ENCODE measurements around the gene HRH2.

Gene HRH2

DNA sequence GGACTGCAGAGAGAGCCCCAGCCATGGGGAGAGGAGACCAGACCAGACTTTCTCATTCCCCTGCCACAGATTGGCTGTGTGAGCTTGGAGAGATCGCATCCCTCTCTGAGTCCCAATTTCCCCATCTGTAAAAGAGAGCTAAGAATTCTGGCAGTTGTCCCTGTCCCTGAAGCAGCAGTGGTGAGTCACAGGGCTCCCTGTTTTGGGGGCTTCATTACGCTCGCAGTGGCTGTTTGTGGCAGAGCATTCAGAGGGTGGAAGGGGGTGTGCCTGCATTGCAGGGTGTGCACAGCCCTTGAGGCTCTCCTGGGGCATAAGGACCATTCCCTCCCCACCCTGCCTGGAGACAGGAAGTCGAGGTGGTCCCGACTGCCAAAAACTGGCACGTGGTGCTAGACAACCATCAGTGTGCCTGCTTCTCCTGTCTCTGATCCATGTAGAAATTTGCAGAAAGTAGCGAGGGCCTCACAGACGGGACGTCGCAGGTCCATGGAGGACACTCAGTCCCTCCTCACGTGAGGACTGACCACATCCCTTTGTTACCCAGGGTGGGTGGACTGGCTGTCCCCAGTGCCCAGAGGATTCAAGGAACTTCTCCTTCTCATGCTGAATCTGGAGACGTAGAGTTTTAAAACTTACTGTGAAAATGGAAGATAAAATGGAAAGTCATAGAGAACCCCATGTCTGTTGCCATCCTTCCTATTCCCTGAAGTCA lies 35.3 kb downstream of the HRH2 start:
- no peak for DNase-seq (ENCODE audit: low read depth)

DNA sequence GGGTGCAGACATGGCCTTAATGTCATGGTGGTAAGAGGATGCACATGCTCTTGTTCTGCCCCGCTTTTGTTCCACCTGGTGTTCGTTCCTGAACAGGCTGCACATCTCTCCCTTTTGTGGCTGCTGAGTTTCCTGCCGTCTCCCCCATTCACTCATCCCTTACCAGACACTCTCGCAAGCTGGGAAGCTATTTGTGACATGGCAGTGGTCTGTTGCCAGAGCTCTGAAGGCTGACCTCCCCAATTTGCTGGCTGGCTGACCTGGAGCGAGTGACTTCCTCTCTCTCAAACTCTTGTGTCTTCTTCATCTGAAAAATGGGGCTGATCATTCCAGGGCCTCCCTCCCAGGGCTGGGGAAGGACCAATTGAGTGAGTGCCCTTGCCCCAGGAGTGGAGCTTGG lies 35.9 kb downstream of the HRH2 start:
- no peak for DNase-seq (ENCODE audit: low read depth)

DNA sequence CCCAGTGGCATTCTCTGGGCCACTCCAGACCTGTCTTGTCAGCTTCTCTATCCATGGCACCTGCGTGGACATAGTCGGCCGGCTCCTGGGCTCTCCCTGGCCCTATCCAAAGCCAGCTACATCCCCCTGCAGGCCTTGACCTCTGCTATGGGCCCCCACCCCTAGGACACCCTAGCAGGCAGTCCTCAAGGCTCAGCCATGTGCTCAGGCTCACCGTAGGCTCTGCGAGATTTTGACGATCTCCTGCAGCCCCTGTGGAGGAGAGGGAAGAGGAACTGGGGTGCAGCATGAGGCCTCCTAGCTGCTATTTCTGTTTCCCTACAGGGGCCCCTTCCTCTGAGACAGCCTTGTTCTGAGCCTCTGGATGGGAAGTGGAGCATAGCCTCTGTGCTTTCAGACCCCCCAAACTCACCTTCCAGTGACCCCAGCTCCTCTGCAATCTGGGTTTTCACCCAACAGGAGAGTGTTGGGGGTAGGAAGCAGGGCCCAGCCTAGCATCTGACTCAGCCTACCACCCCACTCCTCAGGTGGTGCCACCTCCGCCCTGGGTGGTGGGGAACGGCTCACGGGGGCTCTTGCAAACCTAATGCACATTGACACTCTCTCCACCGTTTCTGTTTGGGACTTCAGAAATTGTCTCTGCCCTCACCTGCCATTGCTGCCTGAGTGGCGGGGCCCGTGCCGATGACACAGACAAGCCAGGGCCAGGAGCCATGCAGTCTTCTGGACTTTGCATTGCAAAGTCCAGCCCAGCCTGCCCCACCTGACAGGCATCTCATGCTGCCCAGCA lies 36.7 kb downstream of the HRH2 start:
- DNase-seq (ENCODE audit: low read depth) = no peak

DNA sequence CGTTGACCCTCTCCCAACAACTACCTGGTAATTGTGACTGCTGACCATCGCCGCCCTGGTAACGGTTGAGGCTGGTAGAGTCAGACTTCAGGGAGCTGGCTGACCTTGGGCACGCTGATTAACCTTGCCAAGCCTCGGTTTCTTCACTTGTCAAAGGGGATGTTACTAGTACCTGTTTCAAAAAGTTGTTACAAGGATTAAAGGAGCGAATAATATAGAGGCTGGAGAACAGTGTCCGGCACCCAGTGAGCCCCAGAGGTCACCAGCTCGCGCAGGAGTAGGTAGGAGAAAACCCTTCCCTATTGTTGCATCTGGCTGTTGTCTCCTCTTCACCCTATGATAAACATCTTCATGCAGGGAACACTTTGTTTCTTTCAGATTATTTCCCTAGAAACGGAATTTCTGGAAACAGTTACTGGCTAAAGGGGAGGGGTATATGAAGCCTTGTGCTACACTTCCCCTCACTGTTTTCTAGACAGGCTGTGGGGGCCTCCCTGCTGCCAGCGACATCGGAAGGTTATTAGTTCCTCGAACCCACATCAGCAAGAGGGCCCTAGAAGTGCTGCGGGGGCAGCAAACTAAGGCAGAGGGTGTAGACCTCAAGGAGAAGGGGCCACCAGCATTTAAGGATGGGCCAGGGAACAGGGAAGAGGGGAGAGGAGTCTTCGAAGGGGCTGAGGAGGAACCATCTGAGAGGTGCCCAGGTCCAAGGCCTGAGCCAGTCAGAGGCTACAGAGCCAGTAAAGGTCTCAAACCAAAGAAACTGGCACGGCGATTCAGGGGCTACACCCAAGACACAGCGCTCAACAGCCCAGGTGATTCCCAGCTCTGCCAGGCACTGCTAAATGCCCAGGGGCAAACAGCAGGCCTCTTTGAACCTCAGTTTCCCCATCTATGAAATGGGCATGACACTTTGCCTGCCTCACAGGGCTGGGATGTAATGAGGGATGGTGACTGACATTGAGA lies 37.6 kb downstream of the HRH2 start:
- DNase-seq (ENCODE audit: low read depth) = no peak

DNA sequence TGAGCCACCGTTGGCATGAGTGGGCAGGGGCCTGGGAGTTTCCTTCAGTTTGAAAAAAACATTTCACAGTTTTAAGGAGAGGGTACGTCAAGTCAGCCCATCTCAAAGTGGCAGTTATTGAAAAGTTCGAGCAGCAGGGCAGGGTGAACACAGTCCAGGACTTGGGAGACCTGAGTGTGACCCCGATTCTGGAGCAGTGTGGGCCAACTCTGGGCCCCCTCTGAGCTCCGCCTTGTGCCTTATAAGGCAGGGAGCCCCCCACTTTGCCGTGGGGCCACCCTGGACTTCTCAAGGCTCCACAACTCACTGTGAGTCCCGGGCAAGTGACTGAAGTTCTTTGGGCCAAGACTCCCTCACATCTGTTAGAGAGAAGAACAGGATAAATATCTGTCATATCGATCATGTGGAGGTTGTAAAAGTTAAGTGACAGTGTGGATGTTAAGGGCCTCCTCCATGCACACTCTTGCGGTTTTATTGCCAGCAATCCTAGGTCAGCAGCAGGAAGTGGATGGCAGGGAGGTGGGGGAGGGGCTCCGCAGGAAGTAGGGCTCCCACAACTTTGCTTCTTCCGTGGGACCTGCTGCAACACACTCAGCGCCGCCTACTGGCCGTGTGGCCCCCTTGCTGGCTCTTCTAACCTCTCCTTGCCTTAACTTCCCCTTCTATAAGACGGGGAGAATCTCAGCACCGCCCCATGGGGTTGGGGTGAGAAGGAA lies 38.4 kb downstream of the HRH2 start:
- DNase-seq (ENCODE audit: low read depth) = no peak

DNA sequence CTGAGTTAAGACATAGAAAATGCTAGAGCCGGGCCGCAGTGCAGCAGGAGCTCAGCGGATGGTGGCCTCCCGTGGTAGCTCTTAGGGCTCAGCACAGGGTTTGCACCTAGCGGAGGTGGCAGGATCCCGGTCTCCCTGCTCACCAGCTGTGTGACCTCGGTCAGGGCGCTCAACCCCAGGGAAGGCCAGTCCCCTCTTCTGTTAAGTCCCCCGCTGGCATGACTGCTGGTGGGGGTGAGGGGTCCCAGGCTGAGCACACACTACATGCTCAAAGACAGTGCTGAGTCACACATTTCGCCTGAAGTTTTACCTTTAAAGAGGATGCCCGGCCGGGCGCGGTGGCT lies 39.0 kb downstream of the HRH2 start:
- DNase-seq (ENCODE audit: low read depth) = no peak

DNA sequence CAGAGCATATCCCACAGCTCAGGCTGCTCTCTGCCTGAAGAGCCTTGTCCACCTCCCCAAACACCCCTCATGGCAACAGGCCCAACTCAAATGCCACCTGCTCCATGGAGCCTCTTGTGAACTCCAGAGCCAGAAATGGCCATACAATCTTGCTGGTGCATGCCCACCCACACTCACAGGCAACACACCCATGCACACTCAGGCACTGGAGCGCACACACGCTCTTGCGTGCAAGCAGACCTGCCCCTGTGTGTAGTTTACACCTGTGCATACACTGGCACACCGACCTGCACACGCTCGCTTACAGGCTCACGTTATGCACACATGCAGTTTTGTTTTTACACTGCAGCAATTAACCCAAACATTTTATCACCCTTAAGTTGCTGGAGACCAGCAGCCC lies 40.0 kb downstream of the HRH2 start:
- DNase-seq (ENCODE audit: low read depth) = no peak

DNA sequence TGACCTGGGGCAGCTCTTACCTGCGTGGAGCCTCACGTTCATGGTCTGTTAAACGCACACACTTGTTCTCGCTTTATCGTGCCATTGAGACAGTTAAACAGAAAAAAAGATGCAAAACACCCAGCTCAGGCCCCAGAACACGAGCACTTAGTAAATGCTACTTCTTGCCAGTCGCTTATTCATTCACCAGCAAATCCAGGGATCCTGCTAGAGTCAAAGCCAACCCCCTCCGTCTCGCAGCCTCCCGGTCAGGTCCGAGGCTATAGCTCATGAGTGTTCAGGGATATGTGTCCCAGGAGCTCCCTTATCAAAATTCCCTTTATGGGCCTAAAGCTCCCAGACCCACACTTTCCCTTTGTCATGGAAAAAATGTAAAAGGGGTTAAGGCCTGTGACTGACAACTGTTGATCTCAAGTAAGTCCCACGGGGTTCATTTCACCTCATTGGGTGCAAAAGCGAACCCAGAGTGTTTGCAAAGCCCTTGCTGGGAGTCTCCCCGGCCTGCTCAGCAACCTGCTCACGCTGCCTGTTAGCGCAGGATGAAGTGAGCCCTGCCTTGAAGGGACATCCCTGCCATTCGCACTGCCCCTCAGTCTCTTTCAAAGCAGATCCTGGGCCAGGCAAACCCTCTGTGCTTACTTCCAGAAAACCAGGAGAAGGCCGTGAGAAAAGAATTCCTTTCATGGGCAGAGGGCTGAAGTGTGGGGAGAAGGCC lies 40.7 kb downstream of the HRH2 start:
- no peak for DNase-seq (ENCODE audit: low read depth)

DNA sequence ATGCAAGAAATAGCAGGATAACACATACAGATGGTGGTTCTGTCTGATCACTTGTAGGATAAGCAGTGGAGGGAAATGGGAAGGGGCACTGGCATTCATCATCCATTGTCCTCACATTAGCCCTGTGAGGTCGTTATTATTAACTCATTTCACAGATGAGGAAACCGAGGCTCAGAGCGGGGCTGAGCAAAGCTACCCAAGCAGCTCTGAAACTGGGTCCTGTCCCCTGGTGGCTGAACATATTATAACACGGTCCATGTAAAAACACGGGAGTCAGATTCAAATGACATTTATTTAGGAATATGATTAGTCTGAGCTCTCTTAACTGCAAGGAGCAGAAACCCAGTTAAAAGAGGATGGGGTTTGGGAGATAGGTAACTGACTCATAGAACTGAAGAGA lies 43.1 kb downstream of the HRH2 start:
- no peak for DNase-seq (ENCODE audit: low read depth)

DNA sequence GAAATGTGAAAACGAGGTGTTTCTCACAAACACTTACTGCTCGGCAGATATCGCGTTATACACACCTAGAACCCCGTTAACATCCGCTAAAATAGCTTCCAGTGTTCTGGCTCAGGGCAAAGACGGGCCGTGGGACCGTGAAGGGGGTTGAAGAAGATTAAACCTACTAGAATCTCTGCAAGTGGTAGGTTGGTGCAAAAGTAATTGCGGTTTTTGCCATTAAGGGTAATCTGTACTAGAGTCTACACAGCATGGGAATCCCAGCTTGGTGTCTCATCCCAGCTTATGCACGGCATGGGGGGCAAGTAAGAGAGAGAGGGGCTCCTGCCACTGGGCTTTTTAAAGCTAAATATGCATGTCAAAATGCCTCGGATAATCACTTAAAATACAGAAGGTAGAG lies 43.9 kb downstream of the HRH2 start:
- DNase-seq (ENCODE audit: low read depth) = no peak

DNA sequence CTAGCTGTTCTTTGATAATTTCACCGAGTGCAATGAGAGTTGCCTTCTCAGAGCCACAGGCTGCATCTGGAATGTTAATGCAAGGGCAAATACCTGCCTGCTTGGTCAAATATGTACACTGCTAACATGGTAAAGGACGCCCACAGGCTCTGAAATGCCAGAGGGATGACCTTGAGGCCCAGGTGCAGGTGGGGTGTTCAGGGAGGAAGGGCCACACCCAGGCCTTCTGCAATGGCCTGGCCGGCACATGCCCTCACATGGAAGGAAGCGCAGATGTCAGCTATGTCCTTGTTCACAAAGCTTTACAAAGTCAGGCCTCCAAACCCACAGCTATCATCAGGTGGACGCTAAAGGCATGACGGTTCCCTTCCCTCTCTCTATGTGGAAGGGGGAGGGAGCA lies 48.6 kb downstream of the HRH2 start:
- no peak for DNase-seq (ENCODE audit: low read depth)

DNA sequence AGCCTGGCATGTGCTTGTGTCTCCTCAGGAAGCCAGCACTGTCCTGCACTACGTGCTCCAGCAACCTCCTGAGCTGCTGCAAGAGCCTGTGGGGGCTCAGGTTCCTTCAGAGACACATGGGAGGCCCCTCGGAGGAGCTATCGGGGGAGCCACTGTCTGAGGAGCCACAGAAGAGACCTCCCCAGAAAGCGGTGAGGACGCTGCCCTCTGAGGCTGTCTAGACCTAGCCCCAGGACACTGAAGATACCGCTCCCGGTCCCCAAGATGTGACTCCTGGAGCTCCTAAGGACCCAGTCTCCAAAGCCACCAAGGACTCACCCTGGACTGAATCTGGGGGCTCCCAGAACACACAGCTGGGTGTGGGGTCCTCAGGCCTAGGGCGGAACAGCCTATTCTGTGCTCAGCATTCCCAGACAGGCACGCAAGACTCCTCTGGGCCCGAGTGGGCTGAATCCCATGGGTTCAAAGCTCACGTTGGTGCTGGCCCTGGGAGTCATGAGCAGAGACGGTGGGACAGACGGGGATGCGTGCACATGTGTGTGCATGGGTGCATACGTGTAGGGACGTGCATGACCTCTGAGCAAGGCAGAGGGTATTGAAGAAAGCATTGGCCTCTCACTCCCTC lies 50.0 kb downstream of the HRH2 start:
- DNase-seq (ENCODE audit: low read depth) = no peak

DNA sequence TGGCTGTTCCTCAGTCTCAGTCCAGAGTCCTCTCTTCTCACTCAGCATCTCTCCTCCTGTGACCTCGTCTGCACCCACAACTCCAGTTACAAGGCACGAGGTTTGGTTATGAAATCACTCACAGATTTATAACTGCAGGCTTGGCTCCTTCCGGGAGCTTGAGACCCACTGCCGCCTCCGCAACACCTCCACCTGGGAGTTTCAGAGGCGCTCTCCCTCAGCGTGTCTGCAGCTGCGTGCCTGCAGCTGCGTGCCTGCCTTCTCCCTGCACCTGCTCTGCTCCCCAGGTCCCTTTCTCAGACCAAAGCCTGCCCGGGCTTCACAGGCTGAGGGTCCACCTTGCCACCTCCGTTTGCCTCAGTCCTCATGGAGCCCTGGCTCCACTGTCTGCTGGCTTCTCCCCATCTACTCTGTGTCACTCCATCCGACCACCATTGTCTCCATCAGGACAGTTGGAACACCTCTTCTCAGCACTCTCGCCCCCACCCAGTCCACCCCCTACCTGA lies 51.5 kb downstream of the HRH2 start:
- no peak for DNase-seq (ENCODE audit: low read depth)

DNA sequence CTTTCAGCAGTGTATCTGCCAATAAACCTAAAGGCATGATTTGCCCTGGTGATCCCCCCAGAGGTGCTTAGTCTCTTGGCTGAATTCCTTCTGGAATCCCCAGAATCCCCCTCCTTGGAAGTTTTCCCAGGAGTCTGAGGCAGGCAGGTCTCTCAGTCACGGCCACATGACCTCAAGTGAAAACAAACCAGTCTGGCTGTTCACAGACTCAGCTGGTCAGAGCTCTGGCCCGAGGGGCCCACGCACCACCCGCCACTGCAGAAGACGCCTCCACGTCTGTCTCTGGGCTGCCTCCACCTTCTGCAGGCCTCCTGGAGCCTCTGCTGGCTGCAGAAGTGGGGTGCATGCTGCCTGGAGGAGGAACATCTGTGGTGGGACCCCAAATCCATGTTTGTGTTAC lies 52.5 kb downstream of the HRH2 start:
- DNase-seq (ENCODE audit: low read depth) = no peak

DNA sequence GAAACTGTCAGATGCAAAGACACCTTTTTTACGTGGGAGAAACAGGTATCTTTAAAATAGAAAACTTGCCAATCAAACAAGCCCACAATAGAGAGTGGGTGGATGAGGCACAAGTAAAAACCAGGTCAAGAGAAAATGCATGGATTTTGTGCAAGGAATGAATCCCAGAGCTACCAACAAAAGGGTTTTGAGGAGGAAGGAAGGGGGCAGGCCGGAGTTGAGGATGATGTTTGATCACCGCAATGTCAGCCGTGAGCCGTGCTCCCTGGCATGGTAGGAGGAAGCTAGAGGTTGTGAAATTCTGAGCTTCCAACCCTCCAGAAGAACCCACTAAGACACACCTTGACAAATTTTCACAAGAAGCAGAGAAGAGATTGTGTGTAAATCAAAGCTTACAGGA lies 53.2 kb downstream of the HRH2 start:
- no peak for DNase-seq (ENCODE audit: low read depth)

DNA sequence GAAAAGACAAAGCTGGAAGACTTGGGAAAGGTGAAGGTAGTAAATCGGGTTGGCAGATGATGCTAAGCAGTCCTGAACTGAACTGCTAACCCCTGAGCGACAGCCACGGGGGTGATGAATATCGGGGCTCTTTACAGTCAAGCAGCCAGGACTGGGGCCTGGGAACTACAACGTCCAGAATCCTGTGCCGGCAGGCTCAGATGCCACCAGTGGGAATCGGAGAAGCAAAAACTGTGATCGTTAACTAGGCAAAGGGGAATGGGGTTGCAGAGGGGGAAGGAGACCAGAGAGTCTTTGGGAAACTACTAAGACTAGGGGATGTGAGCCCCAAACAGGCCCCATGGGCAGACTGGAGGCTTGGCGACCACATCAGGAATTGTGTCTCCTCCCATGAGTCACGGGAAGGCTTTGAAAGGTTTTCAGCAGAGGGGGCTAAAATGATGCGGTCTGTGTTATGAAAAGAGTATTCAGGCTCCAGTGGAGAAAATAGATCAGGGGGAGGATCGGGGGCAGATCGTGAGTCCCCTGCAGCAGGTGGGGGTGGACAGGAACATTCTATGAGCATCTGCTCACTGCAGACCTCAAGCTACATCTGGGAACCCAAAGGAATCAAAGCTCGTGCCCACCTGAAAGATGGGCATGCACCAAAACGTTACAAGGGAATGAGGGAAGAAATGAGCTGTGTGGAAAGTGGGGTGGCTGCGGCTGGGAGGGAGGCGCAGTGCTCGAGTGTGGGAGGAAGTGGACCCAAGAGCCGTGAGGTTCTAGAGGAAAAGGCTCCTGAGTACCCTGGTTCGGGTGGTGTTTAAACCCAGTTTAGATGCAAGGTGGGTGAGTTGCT lies 53.8 kb downstream of the HRH2 start:
- DNase-seq (ENCODE audit: low read depth) = no peak

DNA sequence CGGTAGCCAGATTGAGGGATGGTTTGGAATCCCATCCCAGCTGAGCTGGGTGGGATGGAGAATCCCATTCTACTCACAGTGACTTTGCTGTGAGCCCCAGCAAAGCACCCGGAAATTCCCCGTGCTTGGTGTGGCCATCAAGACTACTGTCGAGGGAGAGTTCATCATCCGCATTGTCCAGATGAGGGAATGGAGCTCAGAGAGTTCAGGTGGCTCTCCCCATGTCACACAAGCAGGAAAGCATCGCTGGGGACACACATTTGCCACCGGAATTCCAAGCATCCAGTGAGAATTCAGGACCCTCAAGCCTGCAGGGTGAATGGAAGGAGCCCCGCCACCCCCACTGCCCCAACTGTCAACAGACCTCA lies 54.4 kb downstream of the HRH2 start:
- no peak for DNase-seq (ENCODE audit: low read depth)

DNA sequence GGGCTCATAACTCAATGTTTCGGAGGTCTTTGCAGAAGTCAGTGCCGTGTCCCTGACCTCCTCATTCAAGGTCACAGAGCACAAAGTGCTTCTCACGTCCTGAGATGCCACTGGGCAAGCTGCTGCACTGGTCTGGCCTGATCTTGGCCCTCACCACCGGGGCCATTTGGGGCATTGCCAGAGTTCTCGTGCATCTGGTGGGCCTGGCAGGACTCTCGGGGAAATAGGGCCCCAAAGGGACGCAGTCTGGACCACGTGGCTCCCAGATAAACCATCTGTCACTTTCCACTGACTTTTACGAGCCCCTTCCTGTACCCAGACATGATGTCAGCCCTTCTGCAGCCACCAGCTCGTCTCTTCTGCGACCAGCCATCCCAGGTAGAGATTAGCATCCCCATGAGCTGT lies 54.8 kb downstream of the HRH2 start:
- no peak for DNase-seq (ENCODE audit: low read depth)

DNA sequence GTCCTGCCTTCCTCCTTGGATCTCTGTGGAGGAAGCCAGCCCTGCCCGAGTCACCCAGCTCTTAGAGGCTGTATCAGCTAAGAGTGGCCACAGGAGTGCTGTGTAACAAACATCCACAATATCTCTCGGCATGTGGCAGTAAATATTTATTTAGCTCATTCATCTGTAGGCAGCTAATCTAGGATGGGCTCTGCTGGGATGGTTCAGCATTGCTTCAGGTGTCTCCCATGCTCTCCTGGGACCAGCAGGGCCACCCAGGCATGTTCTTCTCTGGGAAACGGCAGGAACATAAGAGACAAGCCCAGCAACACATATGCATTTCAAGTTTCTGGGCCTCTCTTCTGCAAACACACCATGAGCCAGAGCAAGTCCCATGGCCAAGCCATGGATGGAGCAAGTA lies 56.1 kb downstream of the HRH2 start:
- DNase-seq (ENCODE audit: low read depth) = no peak

Measured in amniotic epithelial cell (primary cell).